Fibroblast of skin of scalp (primary cell): ENCODE data around the gene PPP1R16B.
A peak's percentile ranks its signal among the peaks of the same experiment; 100 is the strongest.

Source experiments
- DNase-seq: peaks from one replicate; pipeline ENCODE4 v3.0.0-alpha.2; 2013

PPP1R16B gene

DNA sequence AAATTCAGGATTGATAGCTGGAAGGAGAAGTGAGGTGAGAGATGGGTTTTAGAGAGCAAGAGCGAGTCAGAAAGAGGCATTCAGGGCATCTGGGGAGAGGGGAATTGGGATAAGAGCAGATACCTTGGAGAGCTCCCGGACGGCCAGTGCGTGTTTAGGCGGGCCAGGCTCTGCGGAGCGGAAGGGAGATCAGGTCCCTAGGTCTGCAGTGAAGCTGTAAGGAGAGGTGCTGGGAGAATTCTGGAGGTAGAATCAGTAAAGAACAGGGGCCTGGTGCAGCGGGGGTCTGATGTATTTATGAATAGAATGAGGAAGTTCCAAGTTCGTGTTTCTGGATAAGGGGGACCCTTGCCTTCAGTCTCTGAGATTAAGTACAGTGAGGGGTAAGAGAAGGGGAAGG is 73.4 kb downstream of the PPP1R16B start:
- DNase-seq: peak; percentile 26

DNA sequence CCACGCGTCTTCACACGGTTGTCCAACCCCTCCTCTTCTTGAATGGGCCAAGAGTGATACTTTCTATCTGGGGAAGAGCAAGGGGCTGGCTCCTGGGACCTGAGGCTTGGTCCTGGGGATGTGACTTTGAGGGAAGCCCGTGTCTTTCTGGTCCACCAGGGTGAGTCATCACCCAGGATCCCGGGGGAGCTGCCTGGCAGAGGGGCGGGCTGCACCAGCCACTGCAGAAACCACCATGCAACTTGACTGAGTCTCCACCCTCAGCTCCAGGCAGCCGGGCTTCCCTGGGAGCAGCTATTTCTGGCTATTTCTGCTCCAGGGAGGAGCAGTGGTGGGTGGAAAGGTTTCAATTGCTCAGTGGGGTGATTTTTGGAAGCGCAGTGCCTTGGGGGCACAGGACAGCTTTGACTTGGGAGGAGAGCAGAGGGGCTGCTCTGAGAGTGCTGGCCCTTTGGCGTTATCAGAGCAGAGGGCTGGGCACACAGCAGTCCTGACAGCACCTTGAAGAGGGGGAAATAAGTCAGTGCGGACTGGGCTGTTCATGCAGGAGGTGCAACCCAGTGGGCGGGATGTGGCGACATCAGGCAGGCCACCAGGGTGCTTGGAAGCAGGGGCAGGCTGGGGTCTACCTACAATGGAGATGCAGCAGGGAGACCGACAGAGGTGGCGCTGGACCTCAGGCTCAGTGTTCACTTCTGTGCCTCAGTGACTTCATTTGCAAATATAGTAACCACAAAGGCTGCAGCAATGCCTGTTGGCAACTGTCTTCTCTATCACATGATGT is 75.6 kb downstream of the PPP1R16B start:
- peak; percentile 4 for DNase-seq

DNA sequence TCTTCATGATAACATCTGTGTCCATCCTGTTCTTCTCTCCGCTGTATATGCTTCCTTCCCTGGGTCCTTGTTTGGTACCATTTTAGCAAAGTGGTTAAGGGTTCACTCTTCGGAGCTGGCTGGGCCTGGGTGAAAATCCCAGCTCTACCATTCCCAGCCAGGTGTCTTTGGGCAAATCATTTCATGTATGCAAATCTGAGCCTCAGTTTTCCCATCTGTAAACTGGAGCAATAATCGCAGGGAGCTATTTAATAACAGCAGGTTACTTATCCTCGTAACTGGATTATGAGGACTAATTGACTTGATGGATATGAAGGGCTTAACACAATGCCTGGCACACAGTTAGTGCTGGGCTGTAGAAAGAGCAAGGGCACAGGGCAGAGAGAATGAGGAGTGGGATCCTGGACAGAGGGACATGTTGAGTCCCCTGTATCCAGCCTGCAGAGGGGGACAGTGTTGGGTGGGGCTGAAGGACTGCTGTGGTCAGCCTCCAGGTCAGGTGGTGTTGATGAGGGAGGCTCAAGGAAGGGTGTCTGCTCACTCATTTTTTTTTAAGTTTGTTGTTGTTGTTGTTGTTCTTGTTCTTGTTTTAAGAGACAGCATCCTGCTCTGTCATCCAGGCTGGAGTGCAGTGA is 76.4 kb downstream of the PPP1R16B start:
- DNase-seq: no peak

DNA sequence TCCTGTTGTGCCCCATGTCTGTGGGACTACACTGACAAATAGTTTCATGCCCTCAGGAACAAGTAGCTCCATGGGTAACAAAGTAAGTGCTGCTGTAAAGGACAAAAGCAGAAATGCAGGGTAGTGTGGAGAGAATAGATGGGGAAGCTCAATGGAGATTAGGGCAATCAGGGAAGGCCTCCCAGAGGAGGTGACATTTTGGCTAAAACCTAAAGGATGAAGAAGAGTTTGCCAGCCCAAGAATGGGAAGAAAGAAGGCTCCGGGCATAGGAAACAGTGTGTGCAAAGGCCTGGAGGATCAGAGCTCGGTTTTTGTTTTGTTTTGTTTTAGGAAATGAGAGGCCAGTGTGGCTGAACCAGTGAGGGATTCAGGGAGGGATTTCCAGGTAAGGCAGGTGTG is 77.1 kb downstream of the PPP1R16B start:
- no peak for DNase-seq

DNA sequence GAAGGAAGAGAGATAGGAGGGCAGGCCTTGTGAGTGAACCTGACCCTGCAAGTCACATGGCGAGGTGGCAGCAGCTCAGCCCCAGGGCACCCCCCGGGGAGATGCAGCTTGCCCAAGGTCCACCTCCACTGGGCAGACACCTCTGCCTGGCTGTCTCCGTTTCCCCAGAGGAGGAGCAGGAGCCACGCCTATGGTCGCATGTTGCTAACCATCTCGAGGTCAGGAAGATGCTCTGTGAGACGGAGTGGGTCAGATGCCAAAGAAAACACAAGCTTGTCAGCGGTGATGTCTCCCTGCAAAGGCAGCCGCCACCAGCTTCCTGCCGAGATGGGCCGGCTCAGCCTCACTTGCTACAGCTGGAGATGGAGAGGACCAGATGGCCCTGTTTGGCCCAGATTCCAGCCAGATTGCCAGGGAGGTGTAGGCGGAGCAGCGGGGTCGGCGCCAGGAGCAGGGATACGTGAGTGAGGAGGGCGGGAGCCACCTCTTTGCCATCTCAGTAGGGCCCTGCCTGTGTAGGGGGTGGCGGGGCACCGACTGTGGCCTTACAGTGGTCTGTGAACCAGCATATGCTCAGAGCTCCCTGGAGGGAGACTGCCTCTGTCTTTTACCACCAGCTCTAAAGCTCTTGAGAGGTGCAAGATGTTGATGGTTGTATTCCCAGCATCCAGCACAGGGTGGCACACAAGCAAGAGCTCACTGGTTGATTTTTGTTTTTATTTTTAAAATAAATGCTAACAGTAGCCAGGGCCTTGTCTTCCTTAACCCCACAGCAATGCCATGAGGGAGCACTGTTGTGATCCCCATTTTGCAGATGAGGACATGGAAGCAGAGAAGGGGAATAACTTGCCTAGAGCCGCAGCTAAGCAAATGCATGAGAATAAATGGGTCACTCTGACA is 77.8 kb downstream of the PPP1R16B start:
- DNase-seq: peak; percentile 20

DNA sequence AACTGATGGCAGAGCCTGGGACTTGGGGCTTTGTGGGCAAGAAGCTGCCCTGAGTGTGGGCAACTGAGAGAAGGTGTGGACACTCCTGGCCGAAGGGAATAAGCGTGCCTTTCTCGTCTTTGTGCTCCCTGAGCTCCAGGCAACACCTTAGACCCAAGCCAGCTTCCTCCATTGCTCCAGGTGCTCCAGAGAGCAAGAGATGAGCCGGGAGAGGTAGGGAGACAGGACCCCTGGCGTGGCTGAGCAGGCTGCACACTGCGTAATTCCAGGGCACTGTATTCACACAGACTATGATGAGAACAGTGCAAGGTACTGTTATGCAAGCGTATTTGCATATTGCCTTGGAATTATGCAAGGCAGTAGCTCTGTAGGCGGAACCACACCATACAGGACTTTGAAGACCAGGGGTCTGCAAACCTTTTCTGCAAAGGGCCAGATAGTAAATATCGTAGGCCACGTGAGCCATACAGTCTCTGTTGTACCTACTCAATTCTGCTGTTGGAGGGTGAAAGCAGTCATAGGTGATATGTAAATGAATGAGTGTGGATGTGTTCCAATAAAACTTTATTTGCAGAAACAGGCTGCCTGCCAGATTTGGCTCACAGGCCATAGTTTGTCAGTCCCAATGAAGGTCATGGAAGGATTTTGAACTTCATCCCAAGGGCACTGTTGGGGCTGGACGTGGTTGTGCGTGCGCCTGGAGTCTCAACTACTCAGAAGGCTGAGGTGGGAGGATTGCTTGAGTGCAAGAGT is 78.7 kb downstream of the PPP1R16B start:
- DNase-seq: no peak

DNA sequence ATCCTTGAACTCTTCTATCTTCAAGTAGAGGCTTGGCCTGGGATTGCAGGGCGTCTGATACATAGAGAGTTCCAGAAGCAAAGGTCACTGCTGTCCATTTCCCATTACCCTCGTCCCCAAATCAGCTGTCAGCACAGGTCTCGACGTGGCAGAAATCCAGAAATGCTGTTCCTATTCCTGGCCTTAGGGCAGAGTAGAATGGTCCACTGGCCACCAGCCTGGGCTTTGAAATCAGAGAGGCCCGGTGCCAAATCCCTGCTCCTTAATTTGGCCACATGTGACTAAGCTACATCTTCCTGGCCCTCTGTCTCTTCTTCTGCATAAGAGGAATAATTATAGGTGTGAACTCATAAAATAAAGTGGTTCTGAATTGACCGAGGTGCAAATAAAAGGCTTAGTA is 79.9 kb downstream of the PPP1R16B start:
- no peak for DNase-seq

DNA sequence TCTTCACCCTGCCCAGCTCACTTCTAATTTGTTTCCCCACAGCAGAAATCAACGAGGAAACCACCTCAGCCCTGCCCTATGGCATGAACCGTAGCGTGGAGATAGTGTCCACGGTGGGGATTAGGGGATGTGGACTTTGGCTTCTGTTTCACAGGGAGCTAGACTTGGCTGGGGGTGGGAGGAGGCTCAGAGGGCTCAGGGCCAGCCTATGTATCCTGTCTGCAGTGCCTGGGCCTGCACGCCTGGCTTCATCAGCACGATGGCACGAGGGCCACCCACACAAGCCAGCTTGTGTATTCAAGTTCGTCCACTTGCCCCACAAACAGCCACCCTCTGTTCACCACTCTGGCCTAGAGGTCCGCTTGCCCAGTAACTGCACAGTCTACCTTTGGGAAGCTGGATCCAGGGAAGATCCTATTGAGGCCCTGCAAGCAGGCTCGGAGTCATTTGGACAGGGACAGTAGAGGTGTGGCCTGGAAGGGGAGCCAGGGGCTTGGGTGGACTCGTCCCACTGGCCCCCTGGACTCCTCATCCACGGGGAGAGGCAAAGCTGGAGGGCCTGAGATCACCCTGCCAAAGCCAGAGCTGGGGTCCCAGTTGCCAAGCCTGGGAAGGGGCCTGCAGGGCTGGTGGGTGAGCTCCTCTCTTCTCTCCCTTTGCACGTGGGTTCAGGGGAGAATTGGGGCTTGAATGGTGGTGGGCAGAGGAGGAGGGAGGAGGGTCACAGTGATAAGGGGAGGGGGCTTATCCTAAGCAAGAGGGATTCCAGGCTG is 82.7 kb downstream of the PPP1R16B start:
- DNase-seq: no peak

DNA sequence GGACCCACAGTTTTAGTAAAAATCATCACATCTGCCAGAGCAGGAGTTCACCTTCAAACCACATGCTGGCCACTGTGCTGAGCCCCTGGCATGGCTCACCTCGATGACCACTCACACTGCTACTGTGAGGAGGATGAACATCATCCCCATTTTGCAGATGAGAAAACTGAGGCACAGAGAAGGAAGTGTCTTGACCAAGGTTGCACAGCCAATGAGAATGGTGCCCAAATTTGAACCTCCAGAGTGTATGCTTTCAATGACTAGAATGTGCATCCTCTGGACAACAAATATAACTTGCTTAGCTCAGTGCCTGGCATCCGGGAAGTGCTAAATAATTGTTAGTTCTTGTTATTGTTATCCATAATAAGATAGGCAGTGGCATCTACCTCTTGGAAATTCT is 83.6 kb downstream of the PPP1R16B start:
- no peak for DNase-seq

DNA sequence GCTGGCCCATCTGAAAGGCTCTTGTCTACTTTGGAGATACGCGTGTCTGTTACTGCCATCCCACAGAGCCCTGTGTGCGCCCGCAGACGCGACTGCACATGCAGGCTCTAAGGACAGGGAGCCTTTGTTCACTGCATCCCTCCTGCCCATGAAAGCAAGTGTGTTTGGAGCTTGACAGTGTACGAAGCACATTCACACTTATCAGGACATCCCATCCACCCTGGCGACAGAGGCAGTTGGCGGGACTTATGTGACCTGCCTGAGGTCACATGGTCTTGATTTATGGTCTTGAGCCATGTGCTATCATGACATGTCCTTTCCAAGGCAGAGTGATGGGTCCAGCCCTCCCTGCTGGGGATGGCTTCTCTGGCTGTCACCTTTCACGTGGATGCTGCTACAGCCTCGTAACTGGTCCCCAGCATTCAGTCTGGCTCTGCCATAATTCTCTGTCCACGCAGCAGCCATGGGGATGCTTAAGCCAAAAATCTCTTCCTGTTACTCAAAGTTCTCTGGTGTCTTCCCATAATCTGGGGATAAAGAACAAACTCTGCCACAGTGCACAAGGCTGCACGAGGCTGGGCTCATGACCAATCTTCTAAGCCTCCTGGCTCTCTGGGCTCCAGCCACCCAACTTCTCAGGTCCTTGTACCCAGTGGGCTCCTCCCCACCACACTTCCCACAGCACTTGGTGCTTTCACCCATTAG is 84.4 kb downstream of the PPP1R16B start:
- no peak for DNase-seq

DNA sequence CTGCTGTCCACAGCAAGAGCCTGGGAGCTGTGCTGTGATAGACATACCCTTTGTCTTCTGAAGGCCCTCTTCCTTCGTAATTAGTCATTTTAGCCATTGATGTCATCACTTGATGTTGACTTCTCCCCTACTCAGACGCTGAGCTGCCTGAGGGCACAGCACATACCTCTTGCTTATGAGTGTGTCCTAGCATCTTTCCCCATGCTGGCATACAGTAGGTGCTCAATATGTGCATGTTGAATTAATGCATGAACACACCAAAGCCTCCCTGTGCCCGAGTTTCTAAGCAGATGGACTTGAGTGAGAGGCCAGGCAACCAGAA is 85.0 kb downstream of the PPP1R16B start:
- DNase-seq: no peak

DNA sequence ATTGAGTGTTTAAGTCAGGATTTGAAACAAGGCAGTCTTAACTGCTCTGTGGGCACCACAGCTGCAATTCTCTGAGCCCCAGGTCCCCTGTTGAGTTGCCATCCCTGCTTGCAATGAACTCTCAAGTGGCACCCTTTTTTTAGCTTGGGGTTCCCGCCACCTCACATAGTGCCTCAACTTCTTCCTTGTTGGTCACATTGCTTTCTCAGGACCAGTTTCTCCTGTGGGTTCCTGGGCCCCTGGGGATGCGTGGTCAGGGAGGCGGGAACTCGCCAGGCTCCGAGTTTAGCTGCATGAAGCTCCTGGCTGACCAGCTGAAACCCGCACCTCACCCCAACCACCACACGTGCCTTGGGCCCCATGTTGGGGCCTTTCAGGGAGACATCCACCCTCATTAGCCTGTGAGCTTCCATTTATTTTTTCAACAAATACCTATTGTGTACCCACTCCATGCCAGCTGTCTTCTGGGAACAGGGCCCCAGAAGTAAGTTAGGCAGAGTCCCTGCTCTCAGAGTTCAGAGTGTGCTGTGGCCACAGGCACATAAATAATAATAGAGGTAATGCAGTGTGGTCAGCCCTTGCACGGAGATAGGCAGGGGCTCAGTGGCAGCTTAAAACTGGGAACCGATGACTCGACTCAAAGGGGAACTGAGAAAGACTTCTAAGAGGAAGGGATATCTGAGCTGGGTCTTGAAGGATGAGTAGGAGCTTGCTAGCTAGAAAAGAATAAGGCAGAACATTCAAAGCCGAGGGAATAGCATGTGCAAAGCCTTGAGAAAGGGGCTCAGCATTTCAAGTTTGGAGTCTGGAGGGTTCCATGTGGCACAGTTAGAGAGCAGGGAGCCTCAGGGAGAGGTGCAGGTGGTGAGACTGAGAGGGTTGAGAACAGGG is 86.8 kb downstream of the PPP1R16B start:
- no peak for DNase-seq

DNA sequence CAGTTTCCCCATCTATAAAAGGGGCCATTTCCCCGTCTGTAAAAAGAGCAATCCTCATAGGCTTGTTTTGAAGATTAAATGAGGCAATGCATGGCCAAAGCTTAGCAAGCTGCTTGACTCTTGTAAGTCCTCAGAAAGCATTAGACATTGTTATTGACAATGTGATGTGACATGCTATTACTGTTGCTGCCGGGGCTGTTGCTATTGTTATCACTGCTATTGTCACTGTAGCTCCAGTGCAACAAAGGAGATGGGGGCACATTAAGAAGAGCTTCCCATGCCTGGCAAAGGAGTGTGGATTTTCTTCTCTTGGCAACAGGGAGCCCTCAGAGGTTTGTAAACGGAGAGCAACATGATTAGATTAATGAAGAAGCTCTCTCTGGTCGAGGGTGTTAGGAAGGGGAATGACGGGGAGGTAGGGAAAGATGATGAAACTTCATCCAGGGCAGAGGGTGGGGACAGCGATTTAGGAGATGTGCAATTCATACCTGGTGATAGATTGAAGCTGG is 87.6 kb downstream of the PPP1R16B start:
- no peak for DNase-seq

DNA sequence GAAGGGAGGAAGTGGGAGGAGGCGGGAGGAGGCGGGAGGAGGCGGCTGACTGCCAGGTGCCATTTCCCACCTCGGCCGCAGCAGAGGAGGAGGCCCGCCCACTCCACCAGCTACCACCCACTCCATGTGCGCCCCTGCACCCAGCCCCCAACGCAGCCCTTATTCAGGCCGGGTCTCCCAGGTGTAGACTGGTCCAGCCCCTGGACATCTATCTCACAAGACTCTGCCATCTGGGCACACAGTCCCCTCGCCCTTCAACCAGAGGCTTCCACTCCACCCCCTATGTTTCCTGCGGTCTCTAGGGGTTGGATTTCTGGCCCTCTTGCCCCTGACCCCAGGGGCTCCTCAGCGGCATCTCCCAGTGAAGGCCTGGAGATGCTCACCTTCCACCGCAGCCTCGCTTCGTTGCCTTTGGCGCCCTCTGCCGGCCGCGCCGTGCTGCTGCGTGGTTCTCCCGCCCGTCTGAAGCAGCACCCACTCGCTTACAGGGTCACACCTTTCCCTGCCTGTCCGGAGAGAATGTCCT is 88.1 kb downstream of the PPP1R16B start:
- DNase-seq: peak; percentile 19

DNA sequence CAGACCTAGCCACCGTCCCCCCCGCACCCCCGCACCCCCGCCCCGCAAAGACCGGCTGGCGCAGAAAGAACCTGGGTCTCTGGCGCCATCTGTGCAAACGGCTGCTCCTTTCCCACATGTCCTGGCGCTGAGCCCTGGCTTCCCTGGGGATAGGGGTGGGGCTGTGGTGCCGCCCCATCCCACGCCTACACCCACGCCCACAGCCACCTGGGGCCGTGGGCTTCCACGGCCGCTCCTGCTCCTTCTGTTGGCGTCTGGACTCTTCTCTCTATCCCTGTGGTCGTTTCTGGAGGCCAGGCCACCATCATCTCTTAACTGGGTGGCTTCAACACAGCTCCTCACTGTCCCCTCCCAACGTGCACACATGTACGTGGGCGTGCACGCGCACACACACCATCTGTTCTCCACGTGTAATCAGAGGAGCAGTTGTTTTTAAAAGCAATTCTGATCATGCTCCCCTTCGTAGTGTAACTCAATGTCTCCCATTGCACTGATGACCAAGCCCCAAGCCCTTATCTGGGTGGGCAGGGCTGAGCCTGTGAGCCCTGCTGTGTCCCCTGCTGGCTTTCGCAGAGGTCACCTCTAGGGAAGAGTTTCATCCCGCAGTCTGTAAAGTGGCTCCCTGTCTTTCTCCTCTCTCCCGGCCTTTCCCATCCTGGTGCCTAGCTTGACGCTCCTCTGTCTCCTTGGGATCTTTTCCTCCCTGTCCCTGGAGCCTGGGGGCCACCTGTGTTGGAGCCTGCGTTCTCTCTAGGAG is 88.8 kb downstream of the PPP1R16B start:
- no peak for DNase-seq

DNA sequence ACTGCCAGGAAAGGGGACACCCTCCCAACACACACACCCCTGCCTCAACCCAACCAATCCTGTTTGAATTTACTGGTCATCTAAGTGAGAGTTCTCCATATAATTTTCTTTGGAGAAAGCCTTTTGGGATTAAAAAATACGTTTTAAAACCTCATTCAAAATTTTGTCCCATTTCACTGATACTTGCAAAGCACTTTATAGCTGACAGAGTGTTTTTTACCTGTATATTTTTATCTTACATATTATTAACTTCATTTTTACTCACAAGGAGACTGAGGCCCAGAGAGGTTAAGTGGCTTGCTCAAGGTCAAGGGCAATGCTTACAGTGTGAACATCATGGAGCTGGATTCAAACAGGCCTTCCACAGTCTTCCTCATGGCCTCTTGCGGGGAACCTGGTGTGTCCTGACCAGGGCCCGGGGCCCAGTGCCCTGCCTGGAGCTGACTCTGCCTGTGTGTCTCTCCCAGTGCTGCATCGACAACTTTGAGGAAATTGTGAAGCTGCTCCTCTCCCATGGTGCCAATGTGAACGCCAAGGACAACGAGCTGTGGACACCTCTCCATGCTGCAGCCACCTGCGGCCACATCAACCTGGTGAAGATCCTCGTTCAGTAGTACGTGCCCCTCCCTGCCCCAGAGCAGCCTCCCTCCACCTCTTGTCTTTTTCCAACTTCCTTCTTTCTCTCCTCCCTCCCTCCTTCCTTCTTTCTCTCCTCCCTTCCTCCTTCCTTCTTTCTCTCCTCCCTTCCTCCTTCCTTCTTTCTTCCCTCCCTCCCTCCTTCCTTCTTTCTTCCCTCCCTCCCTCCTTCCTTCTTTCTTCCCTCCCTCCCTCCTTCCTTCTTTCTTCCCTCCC is 89.8 kb downstream of the PPP1R16B start:
- no peak for DNase-seq

DNA sequence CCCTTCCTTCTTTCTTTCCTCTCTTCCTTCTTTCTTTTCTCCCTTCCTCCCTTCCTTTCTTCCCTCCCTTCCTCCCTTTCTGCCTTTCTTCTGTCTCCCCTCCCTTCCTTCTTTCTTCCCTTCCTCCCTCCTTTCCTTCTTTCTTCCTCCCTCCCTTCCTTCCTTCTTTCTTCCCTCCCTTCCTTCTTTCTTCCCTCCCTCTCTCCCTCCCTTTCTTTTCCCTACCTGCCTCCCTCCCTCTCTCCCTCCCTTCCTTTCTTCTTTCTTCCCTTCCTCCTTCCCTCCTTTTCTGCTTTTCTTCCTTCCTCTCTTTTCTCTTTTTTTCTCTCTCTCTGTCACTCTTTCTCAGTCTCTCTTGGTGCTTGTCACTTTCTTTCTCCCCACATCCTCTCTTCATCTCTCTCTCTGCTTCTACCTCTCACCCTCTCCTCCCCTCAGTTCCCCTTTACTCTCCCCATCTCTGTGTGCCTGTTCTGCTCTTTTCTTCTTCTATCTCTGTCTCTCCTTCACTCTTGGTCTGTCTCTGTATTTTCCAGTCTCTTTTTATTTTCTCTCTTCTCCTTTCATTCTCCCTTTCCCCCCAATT is 90.6 kb downstream of the PPP1R16B start:
- no peak for DNase-seq

DNA sequence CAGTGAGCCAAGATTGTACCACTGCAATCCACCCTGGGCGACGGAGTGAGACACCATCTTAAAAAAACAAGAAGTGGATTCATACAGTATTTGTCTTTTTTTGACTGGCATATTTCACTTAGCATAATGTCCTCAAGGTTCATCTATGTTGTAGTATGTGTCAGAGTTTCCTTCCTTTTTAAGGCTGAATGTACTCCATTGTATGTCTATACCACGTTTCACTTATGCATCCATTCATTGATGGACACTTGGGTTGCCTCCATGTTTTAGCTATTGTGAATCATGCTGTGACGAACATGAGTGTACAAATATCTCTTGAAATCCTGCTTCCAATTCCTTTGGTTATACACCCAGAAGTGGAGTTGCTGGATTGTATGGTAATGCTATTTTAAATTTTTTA is 91.8 kb downstream of the PPP1R16B start:
- no peak for DNase-seq
